Neural cell (in vitro differentiated cells): ENCODE results near the gene SNRNP35.

Experiments used
- EP300 ChIP-seq: fragments of 450-650 bp; conservative IDR thresholded peaks from 2 replicates; pipeline ENCODE4 v1.6.1; 2014; ENCODE audit warnings: antibody characterized with exemption, mild to moderate bottlenecking, moderate library complexity; ENCODE audit not compliant: poor library complexity, severe bottlenecking
- EZH2 ChIP-seq: fragments of 200-600, 300-800 bp; shearing (Covaris generic), sonication (generic); IDR thresholded peaks from 2 replicates; pipeline ENCODE4 v1.6.1; 2014; ENCODE audit warnings: antibody characterized with exemption, low read length, borderline replicate concordance, mild to moderate bottlenecking; ENCODE audit not compliant: insufficient read depth, poor library complexity, severe bottlenecking
- POLR2AphosphoS5 ChIP-seq: IDR thresholded peaks from 2 replicates; pipeline ENCODE4 v1.6.1; 2012
- RAD21 ChIP-seq: fragments of 450-650 bp; conservative IDR thresholded peaks from 2 replicates; pipeline ENCODE4 v1.6.1; 2014; ENCODE audit warnings: antibody characterized with exemption, mild to moderate bottlenecking, moderate library complexity
- SMC3 ChIP-seq: fragments of 450-650 bp; conservative IDR thresholded peaks from 2 replicates; pipeline ENCODE4 v1.6.1; 2014; ENCODE audit warnings: antibody characterized with exemption, mild to moderate bottlenecking, moderate library complexity; ENCODE audit not compliant: poor library complexity
- TAF1 ChIP-seq: IDR thresholded peaks from 2 replicates; pipeline ENCODE4 v1.6.1; 2012; ENCODE audit warnings: low read depth
- TF ChIP-seq, protein P1 (sequence below): fragments of 450-650 bp; IDR thresholded peaks from 2 replicates; pipeline ENCODE4 v1.5.1; 2014; ENCODE audit warnings: antibody characterized with exemption, mild to moderate bottlenecking, moderate library complexity; ENCODE audit not compliant: poor library complexity, severe bottlenecking
- TF ChIP-seq, protein P2 (sequence below): IDR thresholded peaks from 2 replicates; pipeline ENCODE4 v1.6.1; 2012; ENCODE audit warnings: borderline replicate concordance

DNA sequence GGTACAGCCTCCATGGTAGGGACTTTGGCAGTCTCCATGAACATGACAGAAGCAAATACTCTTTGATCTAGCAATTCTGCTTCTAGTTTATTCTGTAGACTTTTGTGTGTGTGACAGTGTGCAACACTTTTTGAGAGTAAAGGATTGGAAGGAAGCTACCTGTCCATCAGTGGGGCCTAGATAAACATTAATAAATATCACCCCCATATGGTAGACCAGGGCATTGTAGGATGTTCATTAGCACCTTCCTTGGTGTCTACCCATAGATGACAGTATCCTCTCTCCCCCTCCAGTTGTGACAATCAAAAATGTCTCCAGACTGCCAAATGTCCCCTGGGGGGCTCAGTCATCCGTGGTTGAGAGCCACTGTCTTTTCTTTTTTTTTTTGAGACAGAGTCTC, 10.8 kb downstream of the SNRNP35 start:
- TF ChIP-seq, protein P1, sequence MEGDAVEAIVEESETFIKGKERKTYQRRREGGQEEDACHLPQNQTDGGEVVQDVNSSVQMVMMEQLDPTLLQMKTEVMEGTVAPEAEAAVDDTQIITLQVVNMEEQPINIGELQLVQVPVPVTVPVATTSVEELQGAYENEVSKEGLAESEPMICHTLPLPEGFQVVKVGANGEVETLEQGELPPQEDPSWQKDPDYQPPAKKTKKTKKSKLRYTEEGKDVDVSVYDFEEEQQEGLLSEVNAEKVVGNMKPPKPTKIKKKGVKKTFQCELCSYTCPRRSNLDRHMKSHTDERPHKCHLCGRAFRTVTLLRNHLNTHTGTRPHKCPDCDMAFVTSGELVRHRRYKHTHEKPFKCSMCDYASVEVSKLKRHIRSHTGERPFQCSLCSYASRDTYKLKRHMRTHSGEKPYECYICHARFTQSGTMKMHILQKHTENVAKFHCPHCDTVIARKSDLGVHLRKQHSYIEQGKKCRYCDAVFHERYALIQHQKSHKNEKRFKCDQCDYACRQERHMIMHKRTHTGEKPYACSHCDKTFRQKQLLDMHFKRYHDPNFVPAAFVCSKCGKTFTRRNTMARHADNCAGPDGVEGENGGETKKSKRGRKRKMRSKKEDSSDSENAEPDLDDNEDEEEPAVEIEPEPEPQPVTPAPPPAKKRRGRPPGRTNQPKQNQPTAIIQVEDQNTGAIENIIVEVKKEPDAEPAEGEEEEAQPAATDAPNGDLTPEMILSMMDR: no peak
- TF ChIP-seq POLR2AphosphoS5: no peak
- no peak for TF ChIP-seq EP300
- no peak for TF ChIP-seq SMC3
- TF ChIP-seq, protein P2, sequence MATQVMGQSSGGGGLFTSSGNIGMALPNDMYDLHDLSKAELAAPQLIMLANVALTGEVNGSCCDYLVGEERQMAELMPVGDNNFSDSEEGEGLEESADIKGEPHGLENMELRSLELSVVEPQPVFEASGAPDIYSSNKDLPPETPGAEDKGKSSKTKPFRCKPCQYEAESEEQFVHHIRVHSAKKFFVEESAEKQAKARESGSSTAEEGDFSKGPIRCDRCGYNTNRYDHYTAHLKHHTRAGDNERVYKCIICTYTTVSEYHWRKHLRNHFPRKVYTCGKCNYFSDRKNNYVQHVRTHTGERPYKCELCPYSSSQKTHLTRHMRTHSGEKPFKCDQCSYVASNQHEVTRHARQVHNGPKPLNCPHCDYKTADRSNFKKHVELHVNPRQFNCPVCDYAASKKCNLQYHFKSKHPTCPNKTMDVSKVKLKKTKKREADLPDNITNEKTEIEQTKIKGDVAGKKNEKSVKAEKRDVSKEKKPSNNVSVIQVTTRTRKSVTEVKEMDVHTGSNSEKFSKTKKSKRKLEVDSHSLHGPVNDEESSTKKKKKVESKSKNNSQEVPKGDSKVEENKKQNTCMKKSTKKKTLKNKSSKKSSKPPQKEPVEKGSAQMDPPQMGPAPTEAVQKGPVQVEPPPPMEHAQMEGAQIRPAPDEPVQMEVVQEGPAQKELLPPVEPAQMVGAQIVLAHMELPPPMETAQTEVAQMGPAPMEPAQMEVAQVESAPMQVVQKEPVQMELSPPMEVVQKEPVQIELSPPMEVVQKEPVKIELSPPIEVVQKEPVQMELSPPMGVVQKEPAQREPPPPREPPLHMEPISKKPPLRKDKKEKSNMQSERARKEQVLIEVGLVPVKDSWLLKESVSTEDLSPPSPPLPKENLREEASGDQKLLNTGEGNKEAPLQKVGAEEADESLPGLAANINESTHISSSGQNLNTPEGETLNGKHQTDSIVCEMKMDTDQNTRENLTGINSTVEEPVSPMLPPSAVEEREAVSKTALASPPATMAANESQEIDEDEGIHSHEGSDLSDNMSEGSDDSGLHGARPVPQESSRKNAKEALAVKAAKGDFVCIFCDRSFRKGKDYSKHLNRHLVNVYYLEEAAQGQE: no peak
- no peak for TF ChIP-seq EZH2
- TF ChIP-seq RAD21: no peak
- no peak for TF ChIP-seq TAF1
